Measurements from ENCODE around the gene ZNF654.

Gene ZNF654

GRCh38 chr3:88142094-88142624 lies 83.1 kb downstream of the ZNF654 start:
- Histone ChIP-seq H3K27me3 (ENCODE audit: low read depth, low read length) (no peaks in the 10 kb centered on the region), H3K4me3 (ENCODE audit: low read depth in 1 of 2, low read length in 2 of 2) (no peak overlapping the region), H3K4me1 (ENCODE audit: control insufficient read depth in 1 of 2, insufficient read depth in 2 of 2, low read length in 2 of 2) (no peaks in the 10 kb centered on the region), H3K9me3 (ENCODE audit: control insufficient read depth in 1 of 2, low read length in 2 of 2) (no peaks in the 10 kb centered on the region), H3K36me3 (ENCODE audit: control insufficient read depth in 1 of 2, insufficient read depth in 2 of 2, low read length in 2 of 2) (peaks cover 21 to 29% of the 10 kb centered on the region in 2 donors), H3K27ac (ENCODE audit: low read length) (no peak overlapping the region)

DNA sequence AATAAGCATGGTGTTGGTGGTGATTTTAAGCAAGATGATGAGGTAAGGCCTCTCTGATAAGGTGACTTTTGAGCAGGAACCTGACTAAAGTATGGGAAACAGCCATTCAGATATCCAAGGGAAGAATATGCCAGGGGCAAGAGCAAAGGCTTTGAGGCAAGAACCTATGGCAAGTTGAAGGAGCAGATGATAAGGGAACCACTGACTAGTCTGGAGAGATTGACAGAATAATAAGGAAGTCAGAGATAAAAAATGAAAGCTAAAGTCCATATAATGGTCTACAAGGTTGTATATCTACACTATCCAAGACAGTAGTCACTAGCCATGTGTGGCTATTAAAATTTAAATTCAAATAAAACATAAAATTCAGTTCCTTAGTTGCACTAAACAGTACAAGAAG lies 88.2 kb downstream of the ZNF654 start:
- Histone ChIP-seq H3K4me3 (ENCODE audit: low read depth in 1 of 2, low read length in 2 of 2) (no peak overlapping the region), H3K27me3 (ENCODE audit: low read depth, low read length) (no peaks in the 10 kb centered on the region), H3K4me1 (ENCODE audit: control insufficient read depth in 1 of 2, insufficient read depth in 2 of 2, low read length in 2 of 2) (peaks cover 10 to 15% of the 10 kb centered on the region in 2 donors), H3K9me3 (ENCODE audit: control insufficient read depth in 1 of 2, low read length in 2 of 2) (no peaks in the 10 kb centered on the region), H3K27ac (ENCODE audit: low read length) (no peak overlapping the region), H3K36me3 (ENCODE audit: control insufficient read depth in 1 of 2, insufficient read depth in 2 of 2, low read length in 2 of 2) (no peaks in the 10 kb centered on the region)

DNA sequence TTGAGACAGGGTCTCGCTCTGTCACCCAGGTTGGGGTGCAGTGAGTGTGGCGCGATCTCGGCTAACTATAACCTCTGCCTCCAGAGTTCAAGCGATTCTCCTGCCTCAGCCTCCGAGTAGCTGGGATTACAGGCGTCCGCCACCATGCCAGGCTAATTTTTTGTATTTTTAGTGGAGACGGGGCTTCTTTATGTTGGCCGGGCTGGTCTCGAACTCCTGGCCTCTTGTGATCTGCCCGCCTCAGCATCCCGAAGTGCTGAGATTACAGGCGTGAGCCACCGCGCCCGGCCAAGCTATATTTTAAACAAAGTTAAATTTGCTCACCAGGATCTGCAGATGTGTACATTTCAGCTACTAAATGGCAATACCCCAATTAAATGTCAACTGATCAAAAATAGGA lies 89.6 kb downstream of the ZNF654 start:
- H3K27ac ChIP-seq (ENCODE audit: low read length) = no peak overlapping the region
- no peaks in the 10 kb centered on the region for H3K36me3 ChIP-seq (ENCODE audit: control insufficient read depth in 1 of 2, insufficient read depth in 2 of 2, low read length in 2 of 2)
- peak overlapping the region; percentile 97 to 99 for H3K4me3 ChIP-seq (ENCODE audit: low read depth in 1 of 2, low read length in 2 of 2)
- H3K9me3 ChIP-seq (ENCODE audit: control insufficient read depth in 1 of 2, low read length in 2 of 2) = no peaks in the 10 kb centered on the region
- H3K27me3 ChIP-seq (ENCODE audit: low read depth, low read length) = no peaks in the 10 kb centered on the region
- H3K4me1 ChIP-seq (ENCODE audit: control insufficient read depth in 1 of 2, insufficient read depth in 2 of 2, low read length in 2 of 2) = peaks cover 10 to 15% of the 10 kb centered on the region in 2 donors

GRCh38 chr3:88149101-88149508 lies 90.0 kb downstream of the ZNF654 start:
- Histone ChIP-seq H3K4me1 (ENCODE audit: control insufficient read depth in 1 of 2, insufficient read depth in 2 of 2, low read length in 2 of 2) (peaks cover 10 to 15% of the 10 kb centered on the region in 2 donors), H3K9me3 (ENCODE audit: control insufficient read depth in 1 of 2, low read length in 2 of 2) (no peaks in the 10 kb centered on the region), H3K4me3 (ENCODE audit: low read depth in 1 of 2, low read length in 2 of 2) (peak overlapping the region; percentile 97 to 99), H3K36me3 (ENCODE audit: control insufficient read depth in 1 of 2, insufficient read depth in 2 of 2, low read length in 2 of 2) (no peaks in the 10 kb centered on the region), H3K27me3 (ENCODE audit: low read depth, low read length) (no peaks in the 10 kb centered on the region), H3K27ac (ENCODE audit: low read length) (no peak overlapping the region)

- H3K27me3 ChIP-seq (ENCODE audit: low read depth, low read length) = no peaks in the 10 kb centered on the region
- peak within 1 kb of the TSS; percentile 97 to 99 for H3K4me3 ChIP-seq (ENCODE audit: low read depth in 1 of 2, low read length in 2 of 2)
- H3K4me1 ChIP-seq (ENCODE audit: control insufficient read depth in 1 of 2, insufficient read depth in 2 of 2, low read length in 2 of 2) = peaks cover 10 to 15% of the 10 kb centered on the region in 2 donors
- no peaks in the 10 kb centered on the region for H3K9me3 ChIP-seq (ENCODE audit: control insufficient read depth in 1 of 2, low read length in 2 of 2)
- H3K36me3 ChIP-seq (ENCODE audit: control insufficient read depth in 1 of 2, insufficient read depth in 2 of 2, low read length in 2 of 2) = peaks cover 4 to 5% of the 10 kb centered on the region in 2 donors
- peak within 1 kb of the TSS; percentile 95 for H3K27ac ChIP-seq (ENCODE audit: low read length)
These were observed 90.7 kb downstream of the ZNF654 start, which contains the start of gene C3orf38 for GRCh38 chr3:88149509-88150362. Gene C3orf38 (plus strand): TSS chr3:88149959. CDS start chr3:88150053, 94 bp downstream.

GRCh38 chr3:88150371-88150770 lies 91.3 kb downstream of the ZNF654 start:
- H3K36me3 ChIP-seq (ENCODE audit: control insufficient read depth in 1 of 2, insufficient read depth in 2 of 2, low read length in 2 of 2) = peaks cover 6 to 7% of the 10 kb centered on the region in 2 donors
- H3K4me3 ChIP-seq (ENCODE audit: low read depth in 1 of 2, low read length in 2 of 2) = peak overlapping the region; percentile 97 to 99
- H3K27me3 ChIP-seq (ENCODE audit: low read depth, low read length) = no peaks in the 10 kb centered on the region
- H3K9me3 ChIP-seq (ENCODE audit: control insufficient read depth in 1 of 2, low read length in 2 of 2) = no peaks in the 10 kb centered on the region
- H3K4me1 ChIP-seq (ENCODE audit: control insufficient read depth in 1 of 2, insufficient read depth in 2 of 2, low read length in 2 of 2) = peaks cover 10 to 15% of the 10 kb centered on the region in 2 donors
- peak overlapping the region; percentile 95 for H3K27ac ChIP-seq (ENCODE audit: low read length)

- H3K36me3 ChIP-seq (ENCODE audit: control insufficient read depth in 1 of 2, insufficient read depth in 2 of 2, low read length in 2 of 2) = peaks cover 9% of the 10 kb centered on the region in 2 donors
- peak overlapping the region; percentile 95 for H3K27ac ChIP-seq (ENCODE audit: low read length)
- peaks cover 10 to 15% of the 10 kb centered on the region in 2 donors for H3K4me1 ChIP-seq (ENCODE audit: control insufficient read depth in 1 of 2, insufficient read depth in 2 of 2, low read length in 2 of 2)
- H3K4me3 ChIP-seq (ENCODE audit: low read depth in 1 of 2, low read length in 2 of 2) = peak overlapping the region; percentile 97 to 99
- H3K27me3 ChIP-seq (ENCODE audit: low read depth, low read length) = no peaks in the 10 kb centered on the region
- H3K9me3 ChIP-seq (ENCODE audit: control insufficient read depth in 1 of 2, low read length in 2 of 2) = no peaks in the 10 kb centered on the region
These were observed 91.8 kb downstream of the ZNF654 start for GRCh38 chr3:88150806-88151205.

DNA sequence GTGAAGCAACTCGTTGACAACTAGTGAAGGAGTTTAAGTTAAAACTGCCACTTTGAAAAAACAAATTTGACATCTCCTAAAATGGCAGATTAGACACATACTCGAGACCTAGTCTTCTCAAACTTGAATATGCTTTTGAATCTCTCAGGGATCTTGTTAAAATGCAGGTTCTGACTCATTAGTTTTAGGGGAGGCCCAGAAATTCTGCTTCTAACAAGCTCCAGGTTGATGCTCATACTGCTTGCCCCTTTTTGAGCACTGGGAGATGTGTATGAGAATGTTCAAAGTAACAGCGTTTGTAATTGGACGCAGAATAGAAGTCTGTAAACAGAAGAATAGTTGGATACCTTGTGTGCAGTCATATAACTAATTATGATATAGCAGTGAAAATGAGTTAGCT lies 92.3 kb downstream of the ZNF654 start:
- Histone ChIP-seq H3K9me3 (ENCODE audit: control insufficient read depth in 1 of 2, low read length in 2 of 2) (no peaks in the 10 kb centered on the region), H3K27me3 (ENCODE audit: low read depth, low read length) (no peaks in the 10 kb centered on the region), H3K27ac (ENCODE audit: low read length) (no peak overlapping the region), H3K4me1 (ENCODE audit: control insufficient read depth in 1 of 2, insufficient read depth in 2 of 2, low read length in 2 of 2) (peaks cover 10 to 15% of the 10 kb centered on the region in 2 donors), H3K4me3 (ENCODE audit: low read depth in 1 of 2, low read length in 2 of 2) (peak overlapping the region; percentile 43 to 97), H3K36me3 (ENCODE audit: control insufficient read depth in 1 of 2, insufficient read depth in 2 of 2, low read length in 2 of 2) (peaks cover 15% of the 10 kb centered on the region in 2 donors)

GRCh38 chr3:88152841-88153240 lies 93.8 kb downstream of the ZNF654 start:
- Histone ChIP-seq H3K4me3 (ENCODE audit: low read depth in 1 of 2, low read length in 2 of 2) (no peak overlapping the region), H3K36me3 (ENCODE audit: control insufficient read depth in 1 of 2, insufficient read depth in 2 of 2, low read length in 2 of 2) (peaks cover 25 to 27% of the 10 kb centered on the region in 2 donors), H3K4me1 (ENCODE audit: control insufficient read depth in 1 of 2, insufficient read depth in 2 of 2, low read length in 2 of 2) (peaks cover 10 to 22% of the 10 kb centered on the region in 2 donors), H3K9me3 (ENCODE audit: control insufficient read depth in 1 of 2, low read length in 2 of 2) (no peaks in the 10 kb centered on the region), H3K27ac (ENCODE audit: low read length) (no peak overlapping the region), H3K27me3 (ENCODE audit: low read depth, low read length) (no peaks in the 10 kb centered on the region)

- Histone ChIP-seq H3K9me3 (ENCODE audit: control insufficient read depth in 1 of 2, low read length in 2 of 2) (no peaks in the 10 kb centered on the region), H3K27me3 (ENCODE audit: low read depth, low read length) (no peaks in the 10 kb centered on the region), H3K36me3 (ENCODE audit: control insufficient read depth in 1 of 2, insufficient read depth in 2 of 2, low read length in 2 of 2) (no peaks in the 10 kb centered on the region), H3K27ac (ENCODE audit: low read length) (no peak overlapping the region), H3K4me3 (ENCODE audit: low read depth in 1 of 2, low read length in 2 of 2) (no peak overlapping the region), H3K4me1 (ENCODE audit: control insufficient read depth in 1 of 2, insufficient read depth in 2 of 2, low read length in 2 of 2) (no peaks in the 10 kb centered on the region)
These were observed 107.4 kb downstream of the ZNF654 start for GRCh38 chr3:88166419-88166971.

DNA sequence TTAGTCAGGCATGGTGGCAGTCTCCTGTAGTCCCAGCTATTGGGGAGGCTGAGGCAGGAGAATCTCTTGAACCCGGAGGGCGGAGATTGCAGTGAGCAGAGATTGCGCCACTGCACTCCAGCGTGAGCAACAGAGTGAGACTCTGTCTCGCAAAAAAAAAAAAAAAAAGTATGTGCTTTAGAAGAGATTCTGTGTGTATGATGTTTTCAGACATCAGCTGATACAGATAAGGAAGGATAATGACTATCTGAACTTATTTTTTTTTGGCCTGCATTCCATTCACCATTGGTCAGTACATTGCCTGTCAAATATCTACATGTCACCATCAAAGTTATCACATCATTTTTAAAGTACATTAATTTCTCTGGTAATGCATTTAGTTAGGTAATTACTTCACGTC lies 108.1 kb downstream of the ZNF654 start:
- Histone ChIP-seq H3K4me3 (ENCODE audit: low read depth in 1 of 2, low read length in 2 of 2) (no peak overlapping the region), H3K27me3 (ENCODE audit: low read depth, low read length) (no peaks in the 10 kb centered on the region), H3K36me3 (ENCODE audit: control insufficient read depth in 1 of 2, insufficient read depth in 2 of 2, low read length in 2 of 2) (no peaks in the 10 kb centered on the region), H3K9me3 (ENCODE audit: control insufficient read depth in 1 of 2, low read length in 2 of 2) (no peaks in the 10 kb centered on the region), H3K4me1 (ENCODE audit: control insufficient read depth in 1 of 2, insufficient read depth in 2 of 2, low read length in 2 of 2) (no peaks in the 10 kb centered on the region), H3K27ac (ENCODE audit: low read length) (no peak overlapping the region)

Data from muscle layer of duodenum (tissue), 2 donors.